ENCODE measurements around the gene GNAO1. TPM values are rescaled to one million over a fixed set of nuclear protein-coding genes. Genes with fewer than 3 reads are reported as not detected.

The GNAO1 gene
- total RNA-seq, result 100 to 1,000 TPM in 3 of 4 donors, 10 to 100 TPM in 1; 96.7 to 163 (median 139) TPM
- 69.4 TPM for polyA plus RNA-seq
- long read RNA-seq, donor 1, full-length matches to known transcripts, result 115 of 162 reads
- long read RNA-seq, donor 1, partial matches to known transcripts, result 10 of 162 reads
- long read RNA-seq, donor 1, other reads (novel, unspliced or antisense), result 37 of 162 reads
- long read RNA-seq, donor 2, full-length matches to known transcripts, result 78 of 94 reads
- long read RNA-seq, donor 2, partial matches to known transcripts, result 3 of 94 reads
- long read RNA-seq, donor 2, other reads (novel, unspliced or antisense), result 13 of 94 reads
- long read RNA-seq, donor 3, transcript GNAO1-201 (9 exons, 3,337 nt), result major isoform, 44 of 73 reads
- long read RNA-seq, donor 3, transcript GNAO1-214 (8 exons, 3,529 nt), result minor isoform, 9 of 73 reads
- long read RNA-seq, donor 3, partial matches to known transcripts, result 6 of 73 reads
- long read RNA-seq, donor 3, other reads (novel, unspliced or antisense), result 14 of 73 reads
- long read RNA-seq, donor 4, full-length matches to known transcripts, result 86 of 103 reads
- long read RNA-seq, donor 4, partial matches to known transcripts, result 4 of 103 reads
- long read RNA-seq, donor 4, other reads (novel, unspliced or antisense), result 13 of 103 reads

GRCh38 chr16:56191156-56191815 is at the start of gene GNAO1:
TSS of gene GNAO1 (plus strand) at chr16:56191489. CDS start at chr16:56192236, 747 bp downstream.
- Histone ChIP-seq H3K4me3 (ENCODE audit: low read length) (peak within 1 kb of the TSS; percentile 82), H3K4me1 (ENCODE audit: control insufficient read depth, insufficient read depth, low read length) (peaks cover 2% of the 10 kb centered on the region), H3K27ac (ENCODE audit: low read length) (peak within 1 kb of the TSS; percentile 89), H3K27me3 (ENCODE audit: control insufficient read depth, insufficient read depth) (no peaks in the 10 kb centered on the region), H3K9me3 (ENCODE audit: control insufficient read depth, low read length) (no peaks in the 10 kb centered on the region)
- intact Hi-C loops (cut with DNase I), result loop anchor here in 3 of 4 donors (5.0 to 10.0 kb wide), 6 partner anchors 61 to 149 kb away; no protein-coding TSS in a partner anchor
- ATAC-seq, result peak; percentile 82
- peak; percentile 83 to 93 (median 93) for DNase-seq
- WGBS, result 1% methylated on average over 87 of the region's 91 CpGs

GRCh38 chr16:56143666-56144065 is 47.6 kb upstream of the GNAO1 start:
- no peaks in the 10 kb centered on the region for H3K27me3 ChIP-seq (ENCODE audit: control insufficient read depth, insufficient read depth)
- no peak for DNase-seq
- 37% methylated on average over 1 of the region's 1 CpG for WGBS
- no peak for ATAC-seq
- H3K27ac ChIP-seq (ENCODE audit: low read length), result no peak overlapping the region
- no peaks in the 10 kb centered on the region for H3K9me3 ChIP-seq (ENCODE audit: control insufficient read depth, low read length)
- no peaks in the 10 kb centered on the region for H3K4me1 ChIP-seq (ENCODE audit: control insufficient read depth, insufficient read depth, low read length)
- intact Hi-C loops (cut with DNase I), result no loop called here
- no peak overlapping the region for H3K4me3 ChIP-seq (ENCODE audit: low read length)

DNA sequence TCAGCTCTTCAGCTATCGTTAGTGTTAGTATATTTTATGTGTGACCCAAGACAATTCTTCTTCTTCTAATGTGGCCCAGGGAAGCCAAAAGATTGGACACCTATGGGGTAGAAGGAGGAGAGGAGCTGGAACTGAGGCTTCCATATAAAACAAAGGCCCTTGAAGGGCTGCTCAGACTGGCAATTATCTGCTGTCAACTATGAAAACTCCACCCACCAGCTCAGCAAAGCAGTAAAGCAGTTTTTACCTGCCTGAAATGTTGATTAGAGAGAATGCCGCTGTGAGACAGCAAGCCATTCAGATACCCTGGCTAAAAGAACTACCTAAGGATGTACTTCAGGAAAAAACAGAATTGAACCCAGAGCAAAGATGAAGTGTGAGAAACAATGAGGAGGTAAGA is 45.9 kb upstream of the GNAO1 start:
- Histone ChIP-seq H3K9me3 (ENCODE audit: control insufficient read depth, low read length) (no peaks in the 10 kb centered on the region), H3K4me1 (ENCODE audit: control insufficient read depth, insufficient read depth, low read length) (no peaks in the 10 kb centered on the region), H3K4me3 (ENCODE audit: low read length) (no peak overlapping the region), H3K27me3 (ENCODE audit: control insufficient read depth, insufficient read depth) (no peaks in the 10 kb centered on the region), H3K27ac (ENCODE audit: low read length) (no peak overlapping the region)
- 85% methylated on average over 2 of the region's 2 CpGs for WGBS
- ATAC-seq (no peak), DNase-seq (no peak)
- intact Hi-C loops (cut with DNase I), result no loop called here

- 74% methylated on average over 2 of the region's 2 CpGs for WGBS
- intact Hi-C loops (cut with DNase I), result no loop called here
- Histone ChIP-seq H3K4me1 (ENCODE audit: control insufficient read depth, insufficient read depth, low read length) (no peaks in the 10 kb centered on the region), H3K4me3 (ENCODE audit: low read length) (no peak overlapping the region), H3K9me3 (ENCODE audit: control insufficient read depth, low read length) (no peaks in the 10 kb centered on the region), H3K27me3 (ENCODE audit: control insufficient read depth, insufficient read depth) (no peaks in the 10 kb centered on the region), H3K27ac (ENCODE audit: low read length) (no peak overlapping the region)
- ATAC-seq, result no peak
- no peak for DNase-seq
These were observed 39.7 kb upstream of the GNAO1 start for GRCh38 chr16:56151621-56152020.

GRCh38 chr16:56161658-56162057 is 29.6 kb upstream of the GNAO1 start:
- Histone ChIP-seq H3K9me3 (ENCODE audit: control insufficient read depth, low read length) (no peaks in the 10 kb centered on the region), H3K4me3 (ENCODE audit: low read length) (no peak overlapping the region), H3K4me1 (ENCODE audit: control insufficient read depth, insufficient read depth, low read length) (no peaks in the 10 kb centered on the region), H3K27ac (ENCODE audit: low read length) (peak overlapping the region; percentile 50), H3K27me3 (ENCODE audit: control insufficient read depth, insufficient read depth) (no peaks in the 10 kb centered on the region)
- DNase-seq (no peak), ATAC-seq (peak; percentile 58 to 79)
- intact Hi-C loops (cut with DNase I), result no loop called here
- 34% methylated on average over 4 of the region's 4 CpGs for WGBS

GRCh38 chr16:56163089-56163488 is 28.2 kb upstream of the GNAO1 start:
- intact Hi-C loops (cut with DNase I), result no loop called here
- no peaks in the 10 kb centered on the region for H3K27me3 ChIP-seq (ENCODE audit: control insufficient read depth, insufficient read depth)
- H3K9me3 ChIP-seq (ENCODE audit: control insufficient read depth, low read length), result no peaks in the 10 kb centered on the region
- H3K4me3 ChIP-seq (ENCODE audit: low read length), result no peak overlapping the region
- ATAC-seq (peak; percentile 85 to 95), DNase-seq (no peak)
- no peaks in the 10 kb centered on the region for H3K4me1 ChIP-seq (ENCODE audit: control insufficient read depth, insufficient read depth, low read length)
- peak overlapping the region; percentile 64 for H3K27ac ChIP-seq (ENCODE audit: low read length)
- 45% methylated on average over 1 of the region's 1 CpG for WGBS

- ATAC-seq, result no peak
- 87% methylated on average over 2 of the region's 2 CpGs for WGBS
- DNase-seq, result no peak
These were observed 27.4 kb upstream of the GNAO1 start for GRCh38 chr16:56163938-56164337.

DNA sequence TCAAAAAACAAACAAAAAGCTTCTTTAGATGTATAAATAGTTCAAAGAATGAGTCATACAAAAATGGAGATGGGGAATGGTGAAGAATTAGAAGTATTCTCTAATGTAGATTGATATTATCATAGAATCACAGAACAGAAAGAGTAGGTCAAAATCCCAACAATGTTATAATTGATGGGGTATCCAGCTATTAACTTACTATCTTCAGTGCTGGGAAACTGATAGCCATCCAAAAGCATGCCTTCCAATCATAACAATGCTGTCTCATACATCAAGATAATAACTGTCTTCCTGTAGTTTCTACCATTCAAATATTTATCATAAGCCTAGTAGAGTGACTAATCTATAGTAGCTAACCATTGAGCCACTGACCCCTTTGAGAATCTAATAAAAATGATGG is 26.7 kb upstream of the GNAO1 start:
- no peaks in the 10 kb centered on the region for H3K27me3 ChIP-seq (ENCODE audit: control insufficient read depth, insufficient read depth)
- H3K4me1 ChIP-seq (ENCODE audit: control insufficient read depth, insufficient read depth, low read length), result peaks cover 2% of the 10 kb centered on the region
- ATAC-seq (no peak), DNase-seq (no peak)
- H3K27ac ChIP-seq (ENCODE audit: low read length), result no peak overlapping the region
- no peak overlapping the region for H3K4me3 ChIP-seq (ENCODE audit: low read length)
- intact Hi-C loops (cut with DNase I), result no loop called here
- H3K9me3 ChIP-seq (ENCODE audit: control insufficient read depth, low read length), result no peaks in the 10 kb centered on the region

More at GRCh38 chr16:56163938-56164337, 27.4 kb upstream of the GNAO1 start:
- H3K9me3 ChIP-seq (ENCODE audit: control insufficient read depth, low read length), result no peaks in the 10 kb centered on the region
- H3K4me1 ChIP-seq (ENCODE audit: control insufficient read depth, insufficient read depth, low read length), result peaks cover 2% of the 10 kb centered on the region
- H3K27me3 ChIP-seq (ENCODE audit: control insufficient read depth, insufficient read depth), result no peaks in the 10 kb centered on the region
- intact Hi-C loops (cut with DNase I), result no loop called here
- no peak overlapping the region for H3K4me3 ChIP-seq (ENCODE audit: low read length)
- no peak overlapping the region for H3K27ac ChIP-seq (ENCODE audit: low read length)

GRCh38 chr16:56174411-56174810 is 16.9 kb upstream of the GNAO1 start:
- ATAC-seq (no peak), DNase-seq (no peak)
- H3K4me1 ChIP-seq (ENCODE audit: control insufficient read depth, insufficient read depth, low read length), result no peaks in the 10 kb centered on the region
- H3K4me3 ChIP-seq (ENCODE audit: low read length), result no peak overlapping the region
- H3K27me3 ChIP-seq (ENCODE audit: control insufficient read depth, insufficient read depth), result no peaks in the 10 kb centered on the region
- intact Hi-C loops (cut with DNase I), result no loop called here
- H3K9me3 ChIP-seq (ENCODE audit: control insufficient read depth, low read length), result no peaks in the 10 kb centered on the region
- H3K27ac ChIP-seq (ENCODE audit: low read length), result no peak overlapping the region

DNA sequence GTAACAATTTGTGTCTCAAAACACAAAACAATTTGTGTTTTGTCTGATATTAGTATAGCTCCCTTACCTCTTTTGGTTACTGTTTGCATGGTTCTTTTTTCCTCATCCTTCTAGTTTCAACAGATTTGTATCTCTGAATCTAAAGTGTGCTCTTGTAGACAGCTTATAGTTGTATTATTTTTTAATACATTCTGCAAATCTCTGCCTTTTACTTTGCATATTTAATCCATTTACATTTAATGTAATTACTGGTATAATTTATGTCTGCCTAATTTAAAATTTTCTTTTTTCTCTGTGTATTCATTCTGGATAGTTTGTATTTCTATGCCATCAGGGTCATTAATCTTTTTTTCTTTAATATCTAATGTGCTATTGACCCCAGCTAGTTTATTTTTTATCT is 9.9 kb upstream of the GNAO1 start:
- no peak overlapping the region for H3K4me3 ChIP-seq (ENCODE audit: low read length)
- ATAC-seq, result no peak
- H3K4me1 ChIP-seq (ENCODE audit: control insufficient read depth, insufficient read depth, low read length), result no peaks in the 10 kb centered on the region
- H3K27me3 ChIP-seq (ENCODE audit: control insufficient read depth, insufficient read depth), result no peaks in the 10 kb centered on the region
- no peak overlapping the region for H3K27ac ChIP-seq (ENCODE audit: low read length)
- intact Hi-C loops (cut with DNase I), result no loop called here
- DNase-seq, result no peak
- no peaks in the 10 kb centered on the region for H3K9me3 ChIP-seq (ENCODE audit: control insufficient read depth, low read length)

GRCh38 chr16:56183266-56183665 is 8.0 kb upstream of the GNAO1 start:
- DNase-seq (no peak), ATAC-seq (no peak)
- Histone ChIP-seq H3K27me3 (ENCODE audit: control insufficient read depth, insufficient read depth) (no peaks in the 10 kb centered on the region), H3K4me1 (ENCODE audit: control insufficient read depth, insufficient read depth, low read length) (no peaks in the 10 kb centered on the region), H3K9me3 (ENCODE audit: control insufficient read depth, low read length) (no peaks in the 10 kb centered on the region), H3K4me3 (ENCODE audit: low read length) (no peak overlapping the region), H3K27ac (ENCODE audit: low read length) (no peak overlapping the region)
- intact Hi-C loops (cut with DNase I), result no loop called here
- 61% methylated on average over 2 of the region's 2 CpGs for WGBS

All from right cardiac atrium (tissue), 5 donors.